GM10266 (cell line): ENCODE results near the gene ESPN.
A peak's percentile ranks its signal among the peaks of the same experiment; 100 is the strongest.

Experiments
- DNase-seq: peaks from one replicate; pipeline ENCODE4 v3.0.0; 2012; ENCODE audit errors: extremely low spot score
- TF ChIP-seq, protein P1 (sequence below): IDR thresholded peaks from 2 replicates; pipeline ENCODE4 v1.5.1; 2012; ENCODE audit warnings: mild to moderate bottlenecking, low read depth; ENCODE audit not compliant: control insufficient read depth, insufficient read depth; ENCODE audit errors: missing control alignments

Gene ESPN

DNA sequence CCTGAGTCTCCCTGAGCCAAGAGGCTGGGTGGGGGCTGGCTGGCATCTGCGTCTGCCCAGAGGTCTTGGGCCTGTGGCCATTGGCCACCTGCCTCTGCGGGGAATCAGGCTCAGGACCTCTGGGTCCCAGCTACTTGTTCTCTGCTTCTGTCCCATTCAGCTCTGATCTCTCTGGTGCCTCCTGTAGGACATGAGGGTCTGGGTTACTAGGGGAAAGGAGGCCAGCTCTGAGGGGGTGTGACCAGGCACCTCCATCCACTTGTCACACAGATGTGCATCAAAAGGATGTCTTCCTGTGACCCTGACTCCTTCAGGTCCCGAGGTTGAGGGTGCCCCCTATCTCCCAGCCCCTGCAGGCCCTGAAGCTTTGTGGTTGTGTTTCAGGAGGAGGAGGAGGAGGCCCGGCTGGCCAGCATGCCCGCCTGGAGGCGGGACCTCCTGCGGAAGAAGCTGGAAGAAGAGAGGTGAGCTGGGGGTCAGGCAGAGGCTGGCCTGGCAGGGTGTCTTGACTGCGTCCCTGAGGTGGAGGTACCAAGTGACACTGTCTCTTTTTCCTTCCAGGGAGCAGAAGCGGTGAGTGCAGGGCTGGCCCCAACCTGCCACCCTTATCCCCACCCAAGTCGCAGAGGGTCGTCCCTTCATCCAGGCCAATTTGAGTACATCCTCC is 32.4 kb downstream of the ESPN start:
- TF ChIP-seq, protein P1, sequence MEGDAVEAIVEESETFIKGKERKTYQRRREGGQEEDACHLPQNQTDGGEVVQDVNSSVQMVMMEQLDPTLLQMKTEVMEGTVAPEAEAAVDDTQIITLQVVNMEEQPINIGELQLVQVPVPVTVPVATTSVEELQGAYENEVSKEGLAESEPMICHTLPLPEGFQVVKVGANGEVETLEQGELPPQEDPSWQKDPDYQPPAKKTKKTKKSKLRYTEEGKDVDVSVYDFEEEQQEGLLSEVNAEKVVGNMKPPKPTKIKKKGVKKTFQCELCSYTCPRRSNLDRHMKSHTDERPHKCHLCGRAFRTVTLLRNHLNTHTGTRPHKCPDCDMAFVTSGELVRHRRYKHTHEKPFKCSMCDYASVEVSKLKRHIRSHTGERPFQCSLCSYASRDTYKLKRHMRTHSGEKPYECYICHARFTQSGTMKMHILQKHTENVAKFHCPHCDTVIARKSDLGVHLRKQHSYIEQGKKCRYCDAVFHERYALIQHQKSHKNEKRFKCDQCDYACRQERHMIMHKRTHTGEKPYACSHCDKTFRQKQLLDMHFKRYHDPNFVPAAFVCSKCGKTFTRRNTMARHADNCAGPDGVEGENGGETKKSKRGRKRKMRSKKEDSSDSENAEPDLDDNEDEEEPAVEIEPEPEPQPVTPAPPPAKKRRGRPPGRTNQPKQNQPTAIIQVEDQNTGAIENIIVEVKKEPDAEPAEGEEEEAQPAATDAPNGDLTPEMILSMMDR, result no peak
- DNase-seq, result no peak

DNA sequence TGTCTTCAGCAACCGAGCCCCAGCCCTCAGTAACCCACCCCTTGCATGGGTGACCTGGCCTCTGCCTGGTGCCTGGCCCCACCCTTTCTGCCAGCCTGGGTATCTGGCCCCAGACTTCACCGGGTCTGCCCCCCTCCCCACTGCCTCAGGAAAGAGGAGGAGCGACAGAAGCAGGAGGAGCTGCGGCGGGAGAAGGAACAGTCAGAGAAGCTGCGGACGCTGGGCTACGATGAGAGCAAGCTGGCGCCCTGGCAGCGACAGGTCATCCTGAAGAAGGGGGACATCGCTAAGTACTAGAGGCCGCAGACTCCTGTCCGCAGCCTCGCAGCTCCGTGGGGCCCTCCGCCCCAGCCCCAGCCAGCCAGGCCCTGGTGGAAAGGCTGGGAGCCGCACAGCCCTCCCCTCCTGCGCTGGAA is 35.3 kb downstream of the ESPN start:
- DNase-seq, result no peak
- TF ChIP-seq, protein P1, result no peak

DNA sequence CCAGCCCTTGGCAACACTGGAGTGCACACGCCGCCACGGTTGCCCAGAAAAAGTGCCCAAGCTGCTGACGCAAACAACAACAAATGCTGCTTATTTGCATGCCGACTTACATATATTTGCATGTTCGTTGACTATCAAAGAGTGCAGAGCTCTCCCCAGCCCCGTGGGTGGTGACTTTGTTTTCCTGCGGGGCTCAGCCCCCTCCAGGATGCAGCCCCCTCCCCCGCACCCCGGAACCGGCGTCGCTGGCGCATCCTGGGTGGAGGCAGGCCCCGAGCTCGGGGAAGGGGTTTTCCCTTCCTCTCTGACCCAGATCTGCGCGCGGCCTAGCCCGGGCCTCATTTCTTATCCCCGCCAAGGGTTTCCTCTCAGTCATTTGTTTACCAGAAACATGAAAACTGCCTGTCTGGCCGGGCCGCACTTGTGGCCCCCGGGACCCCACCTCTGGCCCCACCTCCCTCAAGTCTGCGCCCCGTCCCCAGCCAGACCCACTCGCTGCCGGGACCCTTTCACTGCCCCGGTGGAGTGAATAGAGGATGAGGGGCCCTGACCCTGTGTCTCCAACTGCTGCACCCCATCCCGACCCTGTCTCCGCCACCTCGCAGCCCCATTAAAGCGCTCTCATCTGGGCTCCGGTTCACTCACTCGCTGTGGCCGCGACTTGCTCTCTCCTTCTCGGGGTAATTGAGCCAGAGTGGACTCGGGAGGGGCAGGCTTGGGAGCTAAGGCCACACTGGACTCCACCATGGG is 35.9 kb downstream of the ESPN start:
- peak; percentile 88 for DNase-seq
- TF ChIP-seq, protein P1, result no peak

DNA sequence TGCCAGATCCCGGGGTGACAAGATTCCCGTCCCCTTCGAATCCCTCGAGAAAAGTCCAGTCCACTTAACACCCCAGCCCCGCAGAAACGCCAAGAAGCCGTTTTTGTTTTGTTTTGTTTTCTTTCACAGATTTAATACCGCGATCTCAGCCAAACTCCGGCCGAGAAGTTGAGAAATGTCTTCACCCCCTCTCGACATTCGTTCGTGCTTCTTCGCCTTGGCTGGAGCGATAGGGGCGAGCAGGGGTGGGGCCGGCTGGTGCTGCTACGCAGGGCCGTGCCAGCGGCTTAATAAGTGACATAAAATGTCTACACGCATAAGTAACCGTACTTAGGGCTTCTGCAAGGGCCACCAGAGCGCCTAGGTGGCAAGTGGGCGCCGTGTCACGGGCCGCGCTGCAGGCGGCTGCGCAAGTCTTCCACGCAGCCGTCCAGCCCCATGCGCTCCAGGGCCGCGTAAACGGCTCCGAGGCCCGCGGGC is 36.5 kb downstream of the ESPN start:
- TF ChIP-seq, protein P1, result no peak

DNA sequence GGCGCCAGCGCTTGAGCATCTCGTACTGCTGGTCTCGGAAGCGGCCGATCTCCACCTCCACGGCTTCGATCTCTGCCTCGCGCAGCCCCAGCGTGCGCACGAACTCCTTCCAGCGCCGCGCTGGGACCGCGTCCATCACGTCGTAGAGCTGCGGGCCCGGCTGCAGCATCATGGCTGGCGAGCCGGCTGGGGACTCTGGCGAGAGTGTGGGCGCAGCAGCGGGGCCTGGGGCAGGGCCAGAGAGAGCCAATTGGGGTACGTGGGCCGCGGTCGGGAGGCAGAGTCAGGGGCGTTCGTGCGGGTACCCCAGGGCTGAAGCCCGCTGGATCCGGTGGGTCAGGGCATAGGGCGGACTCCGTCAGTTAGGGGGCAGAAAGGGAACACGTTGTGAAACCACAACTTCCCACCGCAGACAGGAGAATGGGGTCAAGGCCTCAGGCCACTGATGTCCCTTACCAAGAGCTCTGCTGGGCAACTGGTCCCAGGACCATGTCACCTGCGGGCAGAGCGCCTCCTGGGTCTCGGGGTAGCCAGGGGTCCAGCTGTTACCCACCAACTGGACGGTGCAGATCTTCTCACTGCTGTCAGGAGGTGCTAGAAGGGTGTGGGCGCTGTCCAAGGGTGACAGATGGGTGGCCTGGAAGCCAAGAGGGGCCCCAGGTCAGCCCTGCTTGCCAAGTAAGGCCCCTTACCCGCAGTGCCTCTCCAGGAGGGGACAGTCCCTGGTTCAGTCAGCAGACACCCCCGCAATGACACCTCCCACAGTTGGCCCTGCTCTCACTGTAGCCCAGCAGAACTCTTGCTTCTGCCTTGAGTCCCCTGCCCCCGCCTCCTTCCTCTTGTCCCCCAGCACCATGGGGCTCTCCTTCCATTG is 37.2 kb downstream of the ESPN start:
- TF ChIP-seq, protein P1, result no peak

More for the DNA sequence above, 36.5 kb downstream of the ESPN start:
- no peak for DNase-seq

DNA sequence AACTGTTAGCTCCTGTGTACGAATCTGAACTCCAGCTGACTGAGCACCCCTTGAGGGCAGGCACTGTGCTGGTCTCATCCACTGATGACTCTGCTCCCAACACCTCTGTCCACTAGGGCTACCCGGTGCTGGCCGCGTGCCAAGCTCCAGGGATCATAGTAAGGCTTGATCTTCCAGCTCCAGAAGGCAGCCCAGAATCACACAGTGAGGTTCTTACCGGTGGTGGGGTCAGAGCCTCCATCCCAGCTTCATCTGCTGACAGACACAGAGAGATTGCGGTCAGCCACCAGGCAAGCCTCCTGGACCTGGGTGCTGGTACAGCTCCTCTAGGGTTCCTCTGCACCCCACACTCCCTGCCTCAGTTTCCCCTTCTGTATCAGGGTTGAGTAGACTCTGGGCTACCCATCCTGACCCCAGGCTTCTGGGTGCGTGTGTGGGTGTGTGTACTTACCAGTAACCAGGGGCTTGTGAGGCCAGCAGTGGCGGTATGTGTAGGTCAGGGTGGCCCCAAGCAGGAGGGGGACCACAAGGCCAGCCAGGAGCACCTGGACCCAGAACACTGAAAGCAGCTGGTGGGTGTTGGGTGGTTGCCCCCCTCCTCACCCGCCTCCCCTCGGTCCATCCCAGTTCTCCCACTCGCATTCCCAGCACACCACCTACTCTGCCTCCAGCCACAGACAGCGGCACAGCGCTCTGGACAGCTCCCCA is 38.0 kb downstream of the ESPN start:
- DNase-seq, result no peak
- TF ChIP-seq, protein P1, result no peak

More for the DNA sequence above, 37.2 kb downstream of the ESPN start:
- DNase-seq, result no peak
